PC-9 (cell line): ENCODE data around the gene NLE1.

Source experiments
- EZH2 ChIP-seq: fragments of 200-600 bp; sonication (generic); IDR thresholded peaks from 2 replicates; pipeline ENCODE4 v1.8.0; 2017; ENCODE audit warnings: antibody characterized with exemption, low read depth
- TF ChIP-seq, protein P1 (sequence below): fragments of 200-600 bp; sonication (generic); conservative IDR thresholded peaks from 2 replicates; pipeline ENCODE4 v1.6.1; 2017; ENCODE audit warnings: mixed run types, antibody characterized with exemption, mild to moderate bottlenecking, moderate library complexity

DNA sequence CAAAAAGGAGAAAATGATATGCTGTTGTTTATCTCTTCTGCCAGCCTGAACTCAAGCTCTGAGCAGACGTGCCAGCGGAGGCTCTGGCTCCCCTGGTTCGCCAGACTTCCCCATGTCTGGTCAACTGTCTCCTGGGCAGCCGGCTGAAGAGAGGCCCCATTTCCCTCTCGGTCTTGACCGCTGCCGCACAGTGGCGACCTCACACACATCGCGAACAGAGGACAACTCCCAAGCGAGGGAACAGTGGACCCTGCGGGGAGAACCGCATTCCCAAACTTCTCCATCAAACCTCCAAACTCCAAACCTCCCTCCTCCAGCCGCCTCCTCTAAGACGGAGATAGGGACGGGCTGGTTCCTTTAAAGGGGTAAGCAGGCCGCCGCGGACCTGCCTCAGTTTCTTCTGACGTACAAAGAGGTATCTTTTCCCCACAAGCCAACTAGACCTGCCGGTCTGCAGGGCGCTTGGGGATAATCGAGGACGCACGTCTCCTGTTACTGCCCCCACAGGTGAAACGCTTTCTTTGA is 53.7 kb downstream of the NLE1 start:
- TF ChIP-seq EZH2, result no peak
- TF ChIP-seq, protein P1, sequence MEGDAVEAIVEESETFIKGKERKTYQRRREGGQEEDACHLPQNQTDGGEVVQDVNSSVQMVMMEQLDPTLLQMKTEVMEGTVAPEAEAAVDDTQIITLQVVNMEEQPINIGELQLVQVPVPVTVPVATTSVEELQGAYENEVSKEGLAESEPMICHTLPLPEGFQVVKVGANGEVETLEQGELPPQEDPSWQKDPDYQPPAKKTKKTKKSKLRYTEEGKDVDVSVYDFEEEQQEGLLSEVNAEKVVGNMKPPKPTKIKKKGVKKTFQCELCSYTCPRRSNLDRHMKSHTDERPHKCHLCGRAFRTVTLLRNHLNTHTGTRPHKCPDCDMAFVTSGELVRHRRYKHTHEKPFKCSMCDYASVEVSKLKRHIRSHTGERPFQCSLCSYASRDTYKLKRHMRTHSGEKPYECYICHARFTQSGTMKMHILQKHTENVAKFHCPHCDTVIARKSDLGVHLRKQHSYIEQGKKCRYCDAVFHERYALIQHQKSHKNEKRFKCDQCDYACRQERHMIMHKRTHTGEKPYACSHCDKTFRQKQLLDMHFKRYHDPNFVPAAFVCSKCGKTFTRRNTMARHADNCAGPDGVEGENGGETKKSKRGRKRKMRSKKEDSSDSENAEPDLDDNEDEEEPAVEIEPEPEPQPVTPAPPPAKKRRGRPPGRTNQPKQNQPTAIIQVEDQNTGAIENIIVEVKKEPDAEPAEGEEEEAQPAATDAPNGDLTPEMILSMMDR, result no peak
